Vagina (tissue), 2 donors: ENCODE data around the gene WASL. TPM values are rescaled to one million over a fixed set of nuclear protein-coding genes. Genes with fewer than 3 reads are reported as not detected.

ENCODE experiments used
- DNase-seq, 2 donors: peaks; one replicate each; pipeline ENCODE4 v3.0.0-alpha.2; 2017; ENCODE audit errors: extremely low spot score in 2 of 2
- H3K27ac ChIP-seq: fragments of 200-600 bp; sonication (generic); one replicate; pipeline ENCODE4 v1.5.1; 2019
- H3K27me3 ChIP-seq: fragments of 200-600 bp; sonication (generic); one replicate; pipeline ENCODE4 v1.5.1; 2019
- H3K36me3 ChIP-seq, 2 donors: fragments of 200-600 bp; sonication (generic); one replicate each; pipeline ENCODE4 v1.5.1; 2017 to 2019
- H3K4me1 ChIP-seq: fragments of 200-600 bp; sonication (generic); one replicate; pipeline ENCODE4 v1.5.1; 2019
- H3K4me3 ChIP-seq, 2 donors: fragments of 200-600 bp; sonication (generic); 1 replicate in 1 of 2; 2 replicates in 1 of 2; pipeline ENCODE4 v1.5.1; 2016 to 2019
- H3K9me3 ChIP-seq: fragments of 200-600 bp; sonication (generic); one replicate; pipeline ENCODE4 v1.5.1; 2019
- POLR2A ChIP-seq, 2 donors: fragments of 450-650 bp; IDR thresholded peaks; one replicate each; pipeline ENCODE4 v1.6.1; 2017; ENCODE audit warnings: antibody characterized with exemption in 2 of 2, mild to moderate bottlenecking in 2 of 2, moderate library complexity in 2 of 2
- POLR2AphosphoS5 ChIP-seq, 2 donors: sonication (generic); formaldehyde crosslinking; IDR thresholded peaks; one replicate each; pipeline ENCODE4 v1.9.0; 2017; ENCODE audit warnings: antibody characterized with exemption in 2 of 2, mild to moderate bottlenecking in 2 of 2, low read depth in 1 of 2; ENCODE audit not compliant: insufficient read depth in 1 of 2
- intact Hi-C: fragments of 100-400 bp; cut with DNase I; formaldehyde crosslinking; loops from one replicate; pipeline ENCODE4 v1.15.1; 2023
- total RNA-seq: library from RNA; depleted of rRNA; stranded (reverse); fragments of >200 nt; gene quantifications from one replicate; pipeline ENCODE4 v1.2.3, GENCODE V29; 2016
- TF ChIP-seq, protein P1 (sequence below), 3 experiments: fragments of 450-650 bp in 2 of 3; fragments of 200-600 bp in 1 of 3; sonication (generic) in 1 of 3; IDR thresholded peaks; one replicate each; pipeline ENCODE4 v1.5.1; 2017 to 2019; ENCODE audit warnings: antibody characterized with exemption in 3 of 3, mild to moderate bottlenecking in 2 of 3, moderate library complexity in 2 of 3

WASL gene
- total RNA-seq, 1 donor from 2014 or later = 24.8 TPM

DNA sequence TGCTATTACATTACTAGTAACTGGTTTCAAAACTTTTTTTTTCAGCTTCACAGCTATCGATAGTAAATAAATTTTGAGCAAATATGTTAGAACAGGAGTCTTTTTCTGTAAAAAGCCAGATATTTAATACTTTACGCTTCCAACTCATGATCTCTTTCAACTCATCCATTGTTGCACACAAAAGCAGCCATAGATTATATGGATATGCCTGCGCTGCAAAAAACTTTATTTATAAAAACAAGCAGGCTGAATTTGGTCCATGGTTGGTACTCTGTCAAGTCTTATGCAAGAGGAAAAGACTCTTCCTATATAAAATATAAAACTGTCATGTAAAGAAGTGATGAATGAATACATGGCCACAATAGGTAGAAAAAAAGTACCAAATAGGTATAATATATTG is 31.1 kb downstream of the WASL start:
- peaks cover 56% of the 10 kb centered on the region for H3K4me1 ChIP-seq
- H3K27me3 ChIP-seq = no peaks in the 10 kb centered on the region
- H3K27ac ChIP-seq = no peak overlapping the region
- no peak overlapping the region for H3K4me3 ChIP-seq
- no peaks in the 10 kb centered on the region for H3K9me3 ChIP-seq
- no peaks in the 10 kb centered on the region for H3K36me3 ChIP-seq
- TF ChIP-seq POLR2AphosphoS5 (IDR thresholded peaks at IDR 0.05; ENCODE audit: insufficient read depth in 1 of 2, low read depth in 1 of 2) (no peak), POLR2A (IDR thresholded peaks at IDR 0.05) (no peak)
- TF ChIP-seq, protein P1, sequence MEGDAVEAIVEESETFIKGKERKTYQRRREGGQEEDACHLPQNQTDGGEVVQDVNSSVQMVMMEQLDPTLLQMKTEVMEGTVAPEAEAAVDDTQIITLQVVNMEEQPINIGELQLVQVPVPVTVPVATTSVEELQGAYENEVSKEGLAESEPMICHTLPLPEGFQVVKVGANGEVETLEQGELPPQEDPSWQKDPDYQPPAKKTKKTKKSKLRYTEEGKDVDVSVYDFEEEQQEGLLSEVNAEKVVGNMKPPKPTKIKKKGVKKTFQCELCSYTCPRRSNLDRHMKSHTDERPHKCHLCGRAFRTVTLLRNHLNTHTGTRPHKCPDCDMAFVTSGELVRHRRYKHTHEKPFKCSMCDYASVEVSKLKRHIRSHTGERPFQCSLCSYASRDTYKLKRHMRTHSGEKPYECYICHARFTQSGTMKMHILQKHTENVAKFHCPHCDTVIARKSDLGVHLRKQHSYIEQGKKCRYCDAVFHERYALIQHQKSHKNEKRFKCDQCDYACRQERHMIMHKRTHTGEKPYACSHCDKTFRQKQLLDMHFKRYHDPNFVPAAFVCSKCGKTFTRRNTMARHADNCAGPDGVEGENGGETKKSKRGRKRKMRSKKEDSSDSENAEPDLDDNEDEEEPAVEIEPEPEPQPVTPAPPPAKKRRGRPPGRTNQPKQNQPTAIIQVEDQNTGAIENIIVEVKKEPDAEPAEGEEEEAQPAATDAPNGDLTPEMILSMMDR (IDR thresholded peaks at IDR 0.05) = no peak
- no peak for DNase-seq
- intact Hi-C loops = no loop called here

DNA sequence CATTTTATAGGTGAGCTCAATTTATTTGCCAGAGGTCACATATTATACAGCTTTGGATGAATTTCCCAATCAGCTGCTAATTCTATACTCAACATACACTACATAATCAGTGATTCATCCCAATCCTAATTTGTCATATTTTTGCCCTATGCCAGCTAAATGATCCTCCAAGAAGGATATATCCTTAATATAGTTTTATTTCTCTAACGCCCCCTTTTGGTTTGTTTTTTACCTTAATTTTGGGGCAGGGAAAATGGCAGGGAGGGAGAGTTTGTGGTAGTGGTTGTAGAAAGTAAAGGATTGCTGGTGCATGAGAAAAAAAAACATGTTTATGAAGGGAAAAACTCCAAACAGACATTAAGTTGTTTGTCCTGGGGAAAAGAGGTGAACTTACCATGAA is 31.9 kb downstream of the WASL start:
- TF ChIP-seq POLR2A (IDR thresholded peaks at IDR 0.05) (no peak), POLR2AphosphoS5 (IDR thresholded peaks at IDR 0.05; ENCODE audit: insufficient read depth in 1 of 2, low read depth in 1 of 2) (no peak)
- TF ChIP-seq, protein P1 (IDR thresholded peaks at IDR 0.05) = no peak
- no peak overlapping the region for H3K4me3 ChIP-seq
- no peak for DNase-seq
- intact Hi-C loops = no loop called here
- no peaks in the 10 kb centered on the region for H3K36me3 ChIP-seq
- H3K27me3 ChIP-seq = no peaks in the 10 kb centered on the region
- H3K4me1 ChIP-seq = peaks cover 57% of the 10 kb centered on the region
- H3K27ac ChIP-seq = no peak overlapping the region
- no peaks in the 10 kb centered on the region for H3K9me3 ChIP-seq

DNA sequence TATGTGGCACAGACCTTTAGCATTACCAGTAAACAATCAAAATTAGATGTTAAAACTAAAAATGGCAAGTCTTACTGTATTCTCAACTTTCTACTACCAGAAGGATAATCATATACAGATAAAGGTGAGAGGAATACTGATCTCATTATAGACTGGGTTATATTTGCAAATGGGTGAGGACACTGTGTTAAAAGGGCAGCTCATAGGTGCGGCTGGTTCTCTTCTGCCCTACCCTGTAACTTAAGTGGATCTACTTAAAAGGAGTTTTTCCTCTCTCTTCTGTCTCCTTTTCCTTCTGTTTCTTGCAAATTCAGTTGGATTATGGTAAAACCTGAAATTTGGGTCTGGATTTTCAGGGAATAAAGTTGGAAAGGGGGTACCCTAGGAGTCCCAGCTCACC is 33.0 kb downstream of the WASL start:
- DNase-seq = no peak

DNA sequence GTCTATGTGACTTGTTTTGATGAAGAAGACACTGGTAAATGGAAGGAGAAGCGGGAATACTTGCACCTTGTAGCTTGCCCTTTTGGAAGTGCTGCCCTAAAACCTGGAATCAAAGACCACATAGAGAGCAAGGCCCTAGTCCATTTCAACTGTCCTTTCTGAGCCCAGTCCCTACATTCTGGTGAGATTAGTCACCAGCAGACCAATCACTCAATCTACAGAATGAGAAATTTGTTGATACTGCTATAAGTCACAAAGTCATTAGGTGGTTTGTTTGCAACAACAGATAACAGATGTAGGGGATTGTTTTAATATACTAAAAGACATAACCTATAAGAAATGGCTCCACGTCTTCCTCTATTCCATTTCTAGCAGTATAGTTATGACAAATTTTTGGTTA is 33.6 kb downstream of the WASL start:
- Histone ChIP-seq H3K4me1 (peaks cover 49% of the 10 kb centered on the region), H3K27ac (no peak overlapping the region), H3K4me3 (no peak overlapping the region), H3K9me3 (no peaks in the 10 kb centered on the region), H3K36me3 (no peaks in the 10 kb centered on the region), H3K27me3 (no peaks in the 10 kb centered on the region)
- intact Hi-C loops = no loop called here
- no peak for DNase-seq
- TF ChIP-seq, protein P1 (IDR thresholded peaks at IDR 0.05) = no peak
- TF ChIP-seq POLR2AphosphoS5 (IDR thresholded peaks at IDR 0.05; ENCODE audit: insufficient read depth in 1 of 2, low read depth in 1 of 2) (no peak), POLR2A (IDR thresholded peaks at IDR 0.05) (no peak)

More for the DNA sequence above, 33.0 kb downstream of the WASL start:
- no peaks in the 10 kb centered on the region for H3K36me3 ChIP-seq
- no peaks in the 10 kb centered on the region for H3K27me3 ChIP-seq
- H3K27ac ChIP-seq = no peak overlapping the region
- H3K4me1 ChIP-seq = peaks cover 55% of the 10 kb centered on the region
- no peaks in the 10 kb centered on the region for H3K9me3 ChIP-seq
- H3K4me3 ChIP-seq = no peak overlapping the region
- TF ChIP-seq POLR2A (IDR thresholded peaks at IDR 0.05) = no peak
- TF ChIP-seq, protein P1 (IDR thresholded peaks at IDR 0.05) = no peak
- no peak for TF ChIP-seq POLR2AphosphoS5 (IDR thresholded peaks at IDR 0.05; ENCODE audit: insufficient read depth in 1 of 2, low read depth in 1 of 2)
- intact Hi-C loops = no loop called here

DNA sequence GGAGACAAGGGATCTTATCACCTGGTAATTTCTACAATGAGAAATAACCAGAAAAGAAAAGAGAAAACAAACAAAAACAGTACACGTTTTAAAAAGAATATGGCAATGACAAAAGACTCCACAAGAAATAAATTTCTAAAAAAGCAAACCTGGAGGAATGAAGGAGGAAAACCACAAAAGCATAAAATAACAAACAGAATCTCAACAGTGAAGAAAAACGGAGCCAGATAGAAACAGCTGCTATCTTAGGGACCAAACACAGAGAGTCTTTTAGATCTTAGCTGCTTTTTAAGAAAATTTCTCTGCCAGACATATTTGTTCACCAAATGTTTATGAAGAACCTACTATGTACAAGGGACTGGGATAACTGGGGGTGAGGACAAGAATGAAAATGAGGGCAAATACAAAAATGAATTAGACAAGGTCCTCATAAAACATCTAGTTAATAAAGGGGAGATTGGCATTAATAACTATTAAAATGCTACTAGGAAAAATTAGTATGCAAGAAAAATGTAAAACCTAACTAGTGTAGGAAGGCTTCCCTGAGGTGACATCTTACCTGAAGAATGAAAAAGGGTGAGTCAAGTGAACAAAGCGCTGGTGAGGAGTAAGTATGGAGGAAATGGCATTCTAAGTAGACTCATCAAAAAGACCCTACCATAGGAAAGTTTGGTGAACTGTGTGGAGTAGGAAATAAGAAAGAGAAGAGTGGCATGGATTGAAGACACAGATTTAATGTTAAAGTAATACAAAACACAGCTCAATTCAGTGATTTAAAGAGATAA is 34.3 kb downstream of the WASL start:
- Histone ChIP-seq H3K4me1 (peaks cover 49% of the 10 kb centered on the region), H3K9me3 (no peaks in the 10 kb centered on the region), H3K36me3 (no peaks in the 10 kb centered on the region), H3K27ac (no peak overlapping the region), H3K27me3 (no peaks in the 10 kb centered on the region), H3K4me3 (no peak overlapping the region)
- DNase-seq = no peak
- intact Hi-C loops = no loop called here
- TF ChIP-seq, protein P1 (IDR thresholded peaks at IDR 0.05) = no peak
- TF ChIP-seq POLR2A (IDR thresholded peaks at IDR 0.05) (no peak), POLR2AphosphoS5 (IDR thresholded peaks at IDR 0.05; ENCODE audit: insufficient read depth in 1 of 2, low read depth in 1 of 2) (no peak)
